Endothelial cell of umbilical vein (primary cell): ENCODE measurements around the gene ITGA3. TPM values are rescaled to one million over a fixed set of nuclear protein-coding genes. Genes with fewer than 3 reads are reported as not detected.

Experiments used
- BruUV-seq: library from RNA; stranded (reverse); fragments of 400-500 nt; replicated peaks from 2 replicates; lab custom pipeline; 2021; lab: Mats Ljungman, UMichigan
- CTCF ChIA-PET: fragments of 300-600, 350-600 bp; sonication (Branson Sonifier 250); formaldehyde crosslinking; loops from one replicate; lab custom pipeline; 2021; ENCODE audit warnings: antibody characterized with exemption, inconsistent platforms; lab: Charles Lee
- POLR2A ChIA-PET: fragments of 300-600, 350-600 bp; sonication (Branson Sonifier 250); formaldehyde crosslinking; loops from one replicate; lab custom pipeline; 2021; ENCODE audit warnings: antibody characterized with exemption, inconsistent platforms; lab: Charles Lee
- DNase-seq: peaks from one replicate; pipeline ENCODE4 v3.0.0-alpha.2; 2011; ENCODE audit warnings: low read depth, low spot score
- FAIRE-seq: peaks from 2 replicates; lab custom pipeline; 2011; peaks lifted over from hg19 to GRCh38; lab: Jason Lieb, UNC
- H2AFZ ChIP-seq: 2 replicates; pipeline ENCODE4 v1.6.0; 2012; ENCODE audit warnings: low read depth, low read length, control low read depth, inconsistent platforms
- H3K27ac ChIP-seq: 2 replicates; pipeline ENCODE4 v1.5.1; 2011; ENCODE audit warnings: low read depth, mild to moderate bottlenecking, control low read depth, low read length, moderate library complexity; ENCODE audit not compliant: insufficient read depth
- H3K27me3 ChIP-seq, 2 experiments: 2 replicates each; pipeline versions ENCODE4 v1.6.0 to v1.6.1; 2011; ENCODE audit warnings: low read length in 2 of 2, mixed read lengths in 1 of 2; ENCODE audit not compliant: control insufficient read depth in 2 of 2, insufficient read depth in 2 of 2
- H3K36me3 ChIP-seq, 2 experiments: 2 replicates in 1 of 2; 3 replicates in 1 of 2; pipeline ENCODE4 v1.5.1; 2011; ENCODE audit warnings: low read length in 2 of 2, mild to moderate bottlenecking in 1 of 2, moderate library complexity in 1 of 2; ENCODE audit not compliant: control insufficient read depth in 2 of 2, insufficient read depth in 2 of 2; ENCODE audit errors: extremely low read depth in 1 of 2
- H3K4me1 ChIP-seq: 3 replicates; pipeline ENCODE4 v1.5.1; 2011; ENCODE audit warnings: mild to moderate bottlenecking, low read length; ENCODE audit not compliant: control insufficient read depth, insufficient read depth; ENCODE audit errors: extremely low read depth
- H3K4me2 ChIP-seq: 2 replicates; pipeline ENCODE4 v1.6.1; 2011; ENCODE audit warnings: low read length, control low read depth, mixed read lengths; ENCODE audit not compliant: insufficient read depth
- H3K4me3 ChIP-seq, 3 experiments: fragments of 200-600 bp in 1 of 3; sonication (generic), shearing (Covaris generic) in 1 of 3; replicated peaks in 1 of 3; 2 replicates each; pipeline ENCODE4 v1.5.1; 2011 to 2016; ENCODE audit warnings: control low read depth in 3 of 3, low read length in 3 of 3, mild to moderate bottlenecking in 2 of 3, inconsistent platforms in 1 of 3, low read depth in 1 of 3, moderate library complexity in 1 of 3; ENCODE audit not compliant: insufficient read depth in 1 of 3
- H3K79me2 ChIP-seq: 2 replicates; pipeline ENCODE4 v1.6.0; 2012; ENCODE audit warnings: low read length, inconsistent platforms; ENCODE audit not compliant: control insufficient read depth, insufficient read depth
- H3K9ac ChIP-seq: replicated peaks from 2 replicates; pipeline ENCODE3; 2011; ENCODE audit warnings: low read length, control low read depth; ENCODE audit not compliant: insufficient read depth; ENCODE audit errors: extremely low read depth
- H3K9me1 ChIP-seq: replicated peaks from 3 replicates; pipeline ENCODE4 v1.6.0; 2011; ENCODE audit warnings: mild to moderate bottlenecking, low read length; ENCODE audit not compliant: control insufficient read depth, insufficient read depth; ENCODE audit errors: extremely low read depth
- H3K9me3 ChIP-seq: replicated peaks from 2 replicates; pipeline ENCODE4 v1.5.1; 2012; ENCODE audit warnings: low read length, inconsistent platforms; ENCODE audit not compliant: control insufficient read depth, insufficient read depth
- H4K20me1 ChIP-seq: replicated peaks from 2 replicates; pipeline ENCODE3; 2011; ENCODE audit warnings: mild to moderate bottlenecking, low read length; ENCODE audit not compliant: control insufficient read depth, insufficient read depth; ENCODE audit errors: extremely low read depth
- CTCF ChIP-seq, 2 donors: IDR thresholded peaks; 1 replicate in 1 of 2; 2 replicates in 1 of 2; pipeline ENCODE4 v1.5.1; 2011; ENCODE audit warnings: low read length in 2 of 2, mild to moderate bottlenecking in 2 of 2, moderate library complexity in 2 of 2, control low read depth in 1 of 2, inconsistent platforms in 1 of 2, low read depth in 1 of 2; ENCODE audit not compliant: insufficient read depth in 1 of 2; ENCODE audit errors: extremely low read depth in 1 of 2
- FOS ChIP-seq: IDR thresholded peaks from 2 replicates; pipeline ENCODE4 v1.6.1; 2011; ENCODE audit warnings: mild to moderate bottlenecking, low read length, moderate library complexity, borderline replicate concordance; ENCODE audit not compliant: insufficient read depth
- GATA2 ChIP-seq: IDR thresholded peaks from 2 replicates; pipeline ENCODE4 v1.7.0; 2011; ENCODE audit warnings: low read depth, mild to moderate bottlenecking, moderate library complexity, mixed read lengths, low read length; ENCODE audit not compliant: insufficient read length, insufficient read depth
- JUN ChIP-seq: IDR thresholded peaks from 2 replicates; pipeline ENCODE4 v1.6.1; 2011; ENCODE audit warnings: borderline replicate concordance, low read depth; ENCODE audit not compliant: insufficient read length, insufficient read depth
- MAX ChIP-seq: IDR thresholded peaks from 2 replicates; pipeline ENCODE4 v1.6.1; 2011; ENCODE audit not compliant: insufficient read depth, insufficient read length
- MYC ChIP-seq: IDR thresholded peaks from one replicate; pipeline ENCODE4 v1.6.1; 2011; ENCODE audit warnings: mild to moderate bottlenecking, low read depth, low read length
- POLR2A ChIP-seq: IDR thresholded peaks from 2 replicates; pipeline ENCODE4 v1.6.1; 2012; ENCODE audit warnings: low read depth, mild to moderate bottlenecking, control low read depth, low read length
- POLR2AphosphoS5 ChIP-seq: IDR thresholded peaks from 2 replicates; pipeline ENCODE4 v1.6.1; 2012; ENCODE audit warnings: low read depth, mild to moderate bottlenecking, control low read depth, low read length, moderate library complexity; ENCODE audit not compliant: insufficient read depth
- dilution Hi-C: fragments of 300-500 bp; cut with MboI; formaldehyde crosslinking; loops from one replicate; pipeline ENCODE4 v1.15.0; 2019; ENCODE audit warnings: low sequenced_read_pairs; ENCODE audit not compliant: extremely low pct_ligation_motif_present
- intact Hi-C: fragments of 100-400 bp; cut with micrococcal nuclease; formaldehyde crosslinking; loops from one replicate; pipeline ENCODE4 v1.10.0; 2022
- polyA plus RNA-seq, 4 experiments: library from polyadenylated mRNA; depleted of rRNA in 3 of 4; stranded (reverse) in 3 of 4; unstranded in 1 of 4; fragments of >200 nt; gene quantifications; 2 replicates each; pipeline versions ENCODE4 v1.2.1 to v1.2.3, GENCODE V29; 2011 to 2012; ENCODE audit warnings: missing spikeins in 1 of 4
- total RNA-seq: library from RNA; stranded (reverse); gene quantifications from 2 replicates; pipeline ENCODE4 v1.2.3, GENCODE V29; 2021

The ITGA3 gene
- total and polyA plus RNA-seq, 2 donors (not counting 3 experiments of a cell fraction or from before 2014, with no cell fraction given): 92.7 to 112 TPM

GRCh38 chr17:50042211-50042610 lies 13.7 kb upstream of the ITGA3 start:
- no TSS peak for BruUV-seq
- H3K27me3 ChIP-seq: no peaks in the 10 kb centered on the region
- peak; percentile 40 for FAIRE-seq
- H3K9ac ChIP-seq: no peak overlapping the region
- intact Hi-C loops (no loop called here), dilution Hi-C loops (no loop called here)
- H3K4me2 ChIP-seq: no peak overlapping the region
- no peak overlapping the region for H2AFZ ChIP-seq
- POLR2A ChIA-PET: no interaction called here
- no peak for DNase-seq
- TF ChIP-seq POLR2AphosphoS5 (no peak), JUN (no peak), CTCF (IDR thresholded peaks at IDR 0.05; ENCODE audit: extremely low read depth in 1 of 2, insufficient read depth in 1 of 2, low read depth in 1 of 2, low read length in 2 of 2) (no peak), FOS (no peak), GATA2 (no peak), MAX (no peak), POLR2A (no peak), MYC (no peak)
- no peaks in the 10 kb centered on the region for H4K20me1 ChIP-seq
- CTCF ChIA-PET: interaction anchor here (1.9 kb wide), 1 partner anchor 15 kb away, joined by 8 read pairs; no protein-coding TSS in a partner anchor
- H3K9me1 ChIP-seq: no peaks in the 10 kb centered on the region
- no peaks in the 10 kb centered on the region for H3K36me3 ChIP-seq
- H3K27ac ChIP-seq: no peak overlapping the region
- H3K4me1 ChIP-seq: peaks cover 28% of the 10 kb centered on the region
- H3K4me3 ChIP-seq: no peak overlapping the region
- no peaks in the 10 kb centered on the region for H3K79me2 ChIP-seq
- H3K9me3 ChIP-seq: no peaks in the 10 kb centered on the region
